Activated naive CD8-positive, alpha-beta T cell treated with anti-CD3 and anti-CD28 coated beads, Interleukin-2, amount 50 U/mL, for 24 hours (primary cell): ENCODE data around the gene CFAP43.

Source experiments
- ATAC-seq: fragments of 150-1000 bp; cut with Tn5 transposase; one replicate; pipeline ENCODE4 v1.10.0; 2021
- DNase-seq: peaks from one replicate; pipeline ENCODE4 v3.0.0; 2021
- H3K27ac Mint-ChIP-seq: one replicate; pipeline ENCODE4 v1.8.0; 2021; ENCODE audit warnings: mild to moderate bottlenecking, mixed read lengths
- H3K27me3 Mint-ChIP-seq: one replicate; pipeline ENCODE4 v1.8.0; 2021; ENCODE audit warnings: mixed read lengths
- H3K36me3 Mint-ChIP-seq: one replicate; pipeline ENCODE4 v1.8.0; 2021; ENCODE audit warnings: low read depth, mixed read lengths
- H3K4me1 Mint-ChIP-seq: one replicate; pipeline ENCODE4 v1.8.0; 2021; ENCODE audit warnings: mixed read lengths
- H3K4me3 Mint-ChIP-seq: one replicate; pipeline ENCODE4 v1.8.0; 2021; ENCODE audit warnings: mild to moderate bottlenecking, moderate library complexity, mixed read lengths
- H3K9me3 Mint-ChIP-seq: one replicate; pipeline ENCODE4 v1.8.0; 2021; ENCODE audit warnings: mixed read lengths

CFAP43 gene

GRCh38 chr10:104120512-104120902, 111.7 kb downstream of the CFAP43 start:
- DNase-seq (no peak), ATAC-seq (no peak)
- Mint-ChIP-seq H3K27ac (peak overlapping the region; percentile 95), H3K4me1 (peaks cover 51% of the 10 kb centered on the region), H3K36me3 (peaks cover 9% of the 10 kb centered on the region), H3K9me3 (no peaks in the 10 kb centered on the region), H3K4me3 (peak overlapping the region; percentile 84), H3K27me3 (no peaks in the 10 kb centered on the region)

GRCh38 chr10:104119996-104120395, 112.2 kb downstream of the CFAP43 start:
- peaks cover 5% of the 10 kb centered on the region for H3K36me3 Mint-ChIP-seq
- H3K4me1 Mint-ChIP-seq = peaks cover 51% of the 10 kb centered on the region
- no peak for ATAC-seq
- no peaks in the 10 kb centered on the region for H3K27me3 Mint-ChIP-seq
- no peaks in the 10 kb centered on the region for H3K9me3 Mint-ChIP-seq
- H3K27ac Mint-ChIP-seq = peak overlapping the region; percentile 95
- H3K4me3 Mint-ChIP-seq = no peak overlapping the region
- no peak for DNase-seq

GRCh38 chr10:104117839-104118323, 114.3 kb downstream of the CFAP43 start:
- Mint-ChIP-seq H3K27ac (no peak overlapping the region), H3K36me3 (no peaks in the 10 kb centered on the region), H3K4me1 (peaks cover 42% of the 10 kb centered on the region), H3K4me3 (no peak overlapping the region), H3K9me3 (no peaks in the 10 kb centered on the region), H3K27me3 (peaks cover 2% of the 10 kb centered on the region)
- ATAC-seq (no peak), DNase-seq (no peak)

GRCh38 chr10:104113376-104113956, 118.7 kb downstream of the CFAP43 start:
- Mint-ChIP-seq H3K4me3 (no peak overlapping the region), H3K27ac (no peak overlapping the region), H3K36me3 (no peaks in the 10 kb centered on the region), H3K4me1 (peaks cover 33% of the 10 kb centered on the region), H3K27me3 (peaks cover 8% of the 10 kb centered on the region), H3K9me3 (no peaks in the 10 kb centered on the region)
- no peak for ATAC-seq
- no peak for DNase-seq

- Mint-ChIP-seq H3K27me3 (peaks cover 8% of the 10 kb centered on the region), H3K36me3 (no peaks in the 10 kb centered on the region), H3K27ac (no peak overlapping the region), H3K4me1 (peaks cover 18% of the 10 kb centered on the region), H3K9me3 (no peaks in the 10 kb centered on the region), H3K4me3 (no peak overlapping the region)
- no peak for DNase-seq
- ATAC-seq = peak; percentile 99
Observed at GRCh38 chr10:104109908-104110662, 122.1 kb downstream of the CFAP43 start.

- H3K9me3 Mint-ChIP-seq = no peaks in the 10 kb centered on the region
- no peaks in the 10 kb centered on the region for H3K36me3 Mint-ChIP-seq
- H3K27me3 Mint-ChIP-seq = no peaks in the 10 kb centered on the region
- ATAC-seq (peak; percentile 84), DNase-seq (no peak)
- H3K4me3 Mint-ChIP-seq = no peak overlapping the region
- peaks cover 9% of the 10 kb centered on the region for H3K4me1 Mint-ChIP-seq
- H3K27ac Mint-ChIP-seq = no peak overlapping the region
Observed at GRCh38 chr10:104104926-104105325, 127.2 kb downstream of the CFAP43 start.

GRCh38 chr10:104104418-104104817, 127.7 kb downstream of the CFAP43 start:
- no peak for ATAC-seq
- no peaks in the 10 kb centered on the region for H3K36me3 Mint-ChIP-seq
- H3K27ac Mint-ChIP-seq = no peak overlapping the region
- no peak for DNase-seq
- no peak overlapping the region for H3K4me3 Mint-ChIP-seq
- H3K27me3 Mint-ChIP-seq = no peaks in the 10 kb centered on the region
- no peaks in the 10 kb centered on the region for H3K9me3 Mint-ChIP-seq
- peaks cover 4% of the 10 kb centered on the region for H3K4me1 Mint-ChIP-seq

GRCh38 chr10:104103956-104104355, 128.2 kb downstream of the CFAP43 start:
- no peak overlapping the region for H3K27ac Mint-ChIP-seq
- DNase-seq = no peak
- no peaks in the 10 kb centered on the region for H3K9me3 Mint-ChIP-seq
- H3K4me3 Mint-ChIP-seq = no peak overlapping the region
- H3K36me3 Mint-ChIP-seq = no peaks in the 10 kb centered on the region
- peaks cover 7% of the 10 kb centered on the region for H3K4me1 Mint-ChIP-seq
- ATAC-seq = no peak
- no peaks in the 10 kb centered on the region for H3K27me3 Mint-ChIP-seq

GRCh38 chr10:104101902-104102301, 130.3 kb downstream of the CFAP43 start:
- DNase-seq (no peak), ATAC-seq (no peak)
- H3K9me3 Mint-ChIP-seq = peaks cover 5% of the 10 kb centered on the region
- H3K27ac Mint-ChIP-seq = no peak overlapping the region
- H3K4me3 Mint-ChIP-seq = no peak overlapping the region
- no peaks in the 10 kb centered on the region for H3K27me3 Mint-ChIP-seq
- H3K36me3 Mint-ChIP-seq = no peaks in the 10 kb centered on the region
- peaks cover 7% of the 10 kb centered on the region for H3K4me1 Mint-ChIP-seq

- peaks cover 7% of the 10 kb centered on the region for H3K4me1 Mint-ChIP-seq
- DNase-seq (no peak), ATAC-seq (no peak)
- H3K27me3 Mint-ChIP-seq = peaks cover 4% of the 10 kb centered on the region
- H3K4me3 Mint-ChIP-seq = no peak overlapping the region
- H3K27ac Mint-ChIP-seq = no peak overlapping the region
- peaks cover 12% of the 10 kb centered on the region for H3K9me3 Mint-ChIP-seq
- peaks cover 2% of the 10 kb centered on the region for H3K36me3 Mint-ChIP-seq
Observed at GRCh38 chr10:104100795-104101194, 131.4 kb downstream of the CFAP43 start.

- H3K27me3 Mint-ChIP-seq = peaks cover 4% of the 10 kb centered on the region
- ATAC-seq = no peak
- peaks cover 8% of the 10 kb centered on the region for H3K4me1 Mint-ChIP-seq
- no peak for DNase-seq
- H3K36me3 Mint-ChIP-seq = peaks cover 2% of the 10 kb centered on the region
- peaks cover 12% of the 10 kb centered on the region for H3K9me3 Mint-ChIP-seq
- H3K4me3 Mint-ChIP-seq = no peak overlapping the region
- H3K27ac Mint-ChIP-seq = no peak overlapping the region
Observed at GRCh38 chr10:104099941-104100340, 132.2 kb downstream of the CFAP43 start.

- H3K36me3 Mint-ChIP-seq = peaks cover 2% of the 10 kb centered on the region
- peaks cover 4% of the 10 kb centered on the region for H3K27me3 Mint-ChIP-seq
- peaks cover 9% of the 10 kb centered on the region for H3K4me1 Mint-ChIP-seq
- H3K4me3 Mint-ChIP-seq = no peak overlapping the region
- no peak overlapping the region for H3K27ac Mint-ChIP-seq
- no peak for DNase-seq
- H3K9me3 Mint-ChIP-seq = peaks cover 16% of the 10 kb centered on the region
- ATAC-seq = no peak
Observed at GRCh38 chr10:104099269-104099668, 132.9 kb downstream of the CFAP43 start.

GRCh38 chr10:104098358-104098925, 133.7 kb downstream of the CFAP43 start:
- Mint-ChIP-seq H3K4me1 (peaks cover 17% of the 10 kb centered on the region), H3K27me3 (peaks cover 4% of the 10 kb centered on the region), H3K9me3 (peaks cover 16% of the 10 kb centered on the region), H3K36me3 (peaks cover 4% of the 10 kb centered on the region), H3K4me3 (no peak overlapping the region), H3K27ac (no peak overlapping the region)
- ATAC-seq (no peak), DNase-seq (no peak)

GRCh38 chr10:104096692-104097091, 135.5 kb downstream of the CFAP43 start:
- no peak overlapping the region for H3K4me3 Mint-ChIP-seq
- H3K27me3 Mint-ChIP-seq = peaks cover 4% of the 10 kb centered on the region
- peaks cover 21% of the 10 kb centered on the region for H3K4me1 Mint-ChIP-seq
- peaks cover 21% of the 10 kb centered on the region for H3K9me3 Mint-ChIP-seq
- H3K36me3 Mint-ChIP-seq = peaks cover 4% of the 10 kb centered on the region
- no peak overlapping the region for H3K27ac Mint-ChIP-seq
- DNase-seq = no peak
- no peak for ATAC-seq

GRCh38 chr10:104092749-104093148, 139.4 kb downstream of the CFAP43 start:
- peaks cover 4% of the 10 kb centered on the region for H3K36me3 Mint-ChIP-seq
- H3K27me3 Mint-ChIP-seq = peaks cover 4% of the 10 kb centered on the region
- no peak overlapping the region for H3K4me3 Mint-ChIP-seq
- no peak for ATAC-seq
- no peak for DNase-seq
- H3K27ac Mint-ChIP-seq = no peak overlapping the region
- peaks cover 20% of the 10 kb centered on the region for H3K4me1 Mint-ChIP-seq
- H3K9me3 Mint-ChIP-seq = peaks cover 21% of the 10 kb centered on the region
